Measurements from ENCODE around the gene ANKLE1. TPM values are rescaled to one million over a fixed set of nuclear protein-coding genes. Genes with fewer than 3 reads are reported as not detected.

The ANKLE1 gene
- total RNA-seq, 1 experiment from 2014 or later, result 0.66 TPM

GRCh38 chr19:17300992-17301619 lies 19.4 kb downstream of the ANKLE1 start:
- no TSS peak for BruUV-seq (replicated peaks)
- H3K9me3 Mint-ChIP-seq (ENCODE audit: low read depth, unreplicated experiment), result no peaks in the 10 kb centered on the region

GRCh38 chr19:17302391-17303166 lies 20.9 kb downstream of the ANKLE1 start:
- TF ChIP-seq, protein P1, sequence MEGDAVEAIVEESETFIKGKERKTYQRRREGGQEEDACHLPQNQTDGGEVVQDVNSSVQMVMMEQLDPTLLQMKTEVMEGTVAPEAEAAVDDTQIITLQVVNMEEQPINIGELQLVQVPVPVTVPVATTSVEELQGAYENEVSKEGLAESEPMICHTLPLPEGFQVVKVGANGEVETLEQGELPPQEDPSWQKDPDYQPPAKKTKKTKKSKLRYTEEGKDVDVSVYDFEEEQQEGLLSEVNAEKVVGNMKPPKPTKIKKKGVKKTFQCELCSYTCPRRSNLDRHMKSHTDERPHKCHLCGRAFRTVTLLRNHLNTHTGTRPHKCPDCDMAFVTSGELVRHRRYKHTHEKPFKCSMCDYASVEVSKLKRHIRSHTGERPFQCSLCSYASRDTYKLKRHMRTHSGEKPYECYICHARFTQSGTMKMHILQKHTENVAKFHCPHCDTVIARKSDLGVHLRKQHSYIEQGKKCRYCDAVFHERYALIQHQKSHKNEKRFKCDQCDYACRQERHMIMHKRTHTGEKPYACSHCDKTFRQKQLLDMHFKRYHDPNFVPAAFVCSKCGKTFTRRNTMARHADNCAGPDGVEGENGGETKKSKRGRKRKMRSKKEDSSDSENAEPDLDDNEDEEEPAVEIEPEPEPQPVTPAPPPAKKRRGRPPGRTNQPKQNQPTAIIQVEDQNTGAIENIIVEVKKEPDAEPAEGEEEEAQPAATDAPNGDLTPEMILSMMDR (IDR thresholded peaks at IDR 0.05; ENCODE audit: unreplicated experiment), result no peak
- intact Hi-C loops (cut with micrococcal nuclease; ENCODE audit: unreplicated experiment), result no loop called here
- Mint-ChIP-seq H3K4me1 (ENCODE audit: low read depth, unreplicated experiment) (peaks cover 11% of the 10 kb centered on the region), H3K27ac (ENCODE audit: unreplicated experiment) (no peak overlapping the region), H3K36me3 (ENCODE audit: insufficient read depth, unreplicated experiment) (peaks cover 28% of the 10 kb centered on the region), H3K4me3 (ENCODE audit: low read depth, unreplicated experiment) (peak overlapping the region; percentile 58), H3K27me3 (ENCODE audit: unreplicated experiment) (no peaks in the 10 kb centered on the region), H3K9me3 (ENCODE audit: low read depth, unreplicated experiment) (no peaks in the 10 kb centered on the region)
- CTCF ChIA-PET, result interaction anchor here (0.6 kb wide), 1 partner anchor 20 kb away, joined by 3 read pairs; no protein-coding TSS in a partner anchor
- no peak for DNase-seq
- BruUV-seq (replicated peaks), result no TSS peak

More at GRCh38 chr19:17300992-17301619, 19.4 kb downstream of the ANKLE1 start:
- Mint-ChIP-seq H3K4me3 (ENCODE audit: low read depth, unreplicated experiment) (no peak overlapping the region), H3K36me3 (ENCODE audit: insufficient read depth, unreplicated experiment) (peaks cover 24% of the 10 kb centered on the region), H3K27me3 (ENCODE audit: unreplicated experiment) (no peaks in the 10 kb centered on the region), H3K4me1 (ENCODE audit: low read depth, unreplicated experiment) (peaks cover 9% of the 10 kb centered on the region), H3K27ac (ENCODE audit: unreplicated experiment) (no peak overlapping the region)
- CTCF ChIA-PET, result no interaction called here
- TF ChIP-seq, protein P1 (IDR thresholded peaks at IDR 0.05; ENCODE audit: unreplicated experiment), result no peak
- no peak for DNase-seq
- intact Hi-C loops (cut with micrococcal nuclease; ENCODE audit: unreplicated experiment), result no loop called here

- Mint-ChIP-seq H3K4me3 (ENCODE audit: low read depth, unreplicated experiment) (peak within 1 kb of the TSS; percentile 58), H3K9me3 (ENCODE audit: low read depth, unreplicated experiment) (no peaks in the 10 kb centered on the region), H3K27ac (ENCODE audit: unreplicated experiment) (no peak within 1 kb of the TSS), H3K36me3 (ENCODE audit: insufficient read depth, unreplicated experiment) (peaks cover 28% of the 10 kb centered on the region), H3K4me1 (ENCODE audit: low read depth, unreplicated experiment) (peaks cover 17% of the 10 kb centered on the region), H3K27me3 (ENCODE audit: unreplicated experiment) (no peaks in the 10 kb centered on the region)
- CTCF ChIA-PET, result interaction anchor here (0.6 kb wide), 1 partner anchor 21 kb away, joined by 3 read pairs; no protein-coding TSS in a partner anchor
- TF ChIP-seq, protein P1 (IDR thresholded peaks at IDR 0.05; ENCODE audit: unreplicated experiment), result peak; percentile 52
- DNase-seq, result peak; percentile 94
- intact Hi-C loops (cut with micrococcal nuclease; ENCODE audit: unreplicated experiment), result no loop called here
- no TSS peak for BruUV-seq (replicated peaks)
These were observed 21.7 kb downstream of the ANKLE1 start, which contains the start of gene ABHD8 for GRCh38 chr19:17303167-17303939. ABHD8 (minus strand) TSS chr19:17303425; CDS start chr19:17301616, 1,809 bp downstream.

DNA sequence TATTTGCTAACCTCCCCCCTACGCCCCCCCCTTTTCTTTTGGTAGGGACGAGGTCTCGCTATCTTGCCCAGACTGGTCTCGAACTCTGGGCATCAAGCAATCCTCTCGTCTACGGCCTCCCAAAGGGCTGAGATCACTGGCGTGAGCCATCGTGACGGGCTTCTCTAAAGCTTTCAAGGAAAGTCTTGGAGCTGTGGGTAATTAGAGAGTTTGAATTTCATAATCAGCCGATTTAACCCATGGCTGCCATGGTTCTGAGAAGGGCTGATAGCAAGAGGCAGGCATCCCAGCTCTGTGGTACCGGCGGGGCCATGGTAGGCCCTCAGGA lies 22.2 kb downstream of the ANKLE1 start:
- CTCF ChIA-PET, result no interaction called here
- H3K4me3 Mint-ChIP-seq (ENCODE audit: low read depth, unreplicated experiment), result peak overlapping the region; percentile 58

More for the DNA sequence above, 22.2 kb downstream of the ANKLE1 start:
- Mint-ChIP-seq H3K27me3 (ENCODE audit: unreplicated experiment) (no peaks in the 10 kb centered on the region), H3K9me3 (ENCODE audit: low read depth, unreplicated experiment) (no peaks in the 10 kb centered on the region), H3K4me1 (ENCODE audit: low read depth, unreplicated experiment) (peaks cover 17% of the 10 kb centered on the region), H3K27ac (ENCODE audit: unreplicated experiment) (no peak overlapping the region), H3K36me3 (ENCODE audit: insufficient read depth, unreplicated experiment) (peaks cover 30% of the 10 kb centered on the region)
- no TSS peak for BruUV-seq (replicated peaks)
- DNase-seq, result no peak
- intact Hi-C loops (cut with micrococcal nuclease; ENCODE audit: unreplicated experiment), result no loop called here
- TF ChIP-seq, protein P1 (IDR thresholded peaks at IDR 0.05; ENCODE audit: unreplicated experiment), result no peak

Measured in Calu3 (cell line).